Measurements from ENCODE around the gene ULBP1. TPM values are rescaled to one million over a fixed set of nuclear protein-coding genes. Genes with fewer than 3 reads are reported as not detected.
"Not testable (repeated sequence)": the region's sequence is repeated elsewhere in the genome, so short reads cannot be mapped to it uniquely, and the experiment has no call there.

ULBP1 gene
- total RNA-seq, 1 donor from 2014 or later: 1.2 TPM

DNA sequence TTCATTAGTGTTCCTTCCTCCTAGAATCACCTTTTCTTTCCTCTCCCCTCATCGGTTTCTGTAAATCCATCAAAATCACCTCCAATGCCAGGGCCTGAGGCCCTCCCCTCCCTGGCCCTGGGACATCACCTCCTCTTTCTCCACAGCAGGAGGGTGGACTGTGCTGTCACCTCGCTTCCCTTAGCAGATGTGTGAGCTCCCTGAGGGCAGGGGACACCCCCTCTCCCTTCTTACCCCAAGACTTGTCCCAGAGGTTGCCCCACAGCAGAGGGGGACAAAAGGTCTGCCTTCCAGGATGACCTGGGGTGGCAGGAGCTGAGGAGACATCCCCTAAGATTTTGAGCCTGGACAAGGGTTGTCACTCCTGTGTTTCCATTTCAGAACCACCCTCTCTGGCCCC lies 5.9 kb downstream of the ULBP1 start:
- Histone ChIP-seq H3K27me3 (peaks cover 27% of the 10 kb centered on the region), H3K4me3 (no peak overlapping the region), H3K27ac (no peak overlapping the region), H3K4me1 (peaks cover 4% of the 10 kb centered on the region), H3K9me3 (no peaks in the 10 kb centered on the region), H3K36me3 (no peaks in the 10 kb centered on the region)
- DNase-seq: no peak
- intact Hi-C loops (cut with DNase I): no loop called here
- TF ChIP-seq, protein P1, sequence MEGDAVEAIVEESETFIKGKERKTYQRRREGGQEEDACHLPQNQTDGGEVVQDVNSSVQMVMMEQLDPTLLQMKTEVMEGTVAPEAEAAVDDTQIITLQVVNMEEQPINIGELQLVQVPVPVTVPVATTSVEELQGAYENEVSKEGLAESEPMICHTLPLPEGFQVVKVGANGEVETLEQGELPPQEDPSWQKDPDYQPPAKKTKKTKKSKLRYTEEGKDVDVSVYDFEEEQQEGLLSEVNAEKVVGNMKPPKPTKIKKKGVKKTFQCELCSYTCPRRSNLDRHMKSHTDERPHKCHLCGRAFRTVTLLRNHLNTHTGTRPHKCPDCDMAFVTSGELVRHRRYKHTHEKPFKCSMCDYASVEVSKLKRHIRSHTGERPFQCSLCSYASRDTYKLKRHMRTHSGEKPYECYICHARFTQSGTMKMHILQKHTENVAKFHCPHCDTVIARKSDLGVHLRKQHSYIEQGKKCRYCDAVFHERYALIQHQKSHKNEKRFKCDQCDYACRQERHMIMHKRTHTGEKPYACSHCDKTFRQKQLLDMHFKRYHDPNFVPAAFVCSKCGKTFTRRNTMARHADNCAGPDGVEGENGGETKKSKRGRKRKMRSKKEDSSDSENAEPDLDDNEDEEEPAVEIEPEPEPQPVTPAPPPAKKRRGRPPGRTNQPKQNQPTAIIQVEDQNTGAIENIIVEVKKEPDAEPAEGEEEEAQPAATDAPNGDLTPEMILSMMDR (IDR thresholded peaks at IDR 0.05): no peak
- no peak for ATAC-seq

DNA sequence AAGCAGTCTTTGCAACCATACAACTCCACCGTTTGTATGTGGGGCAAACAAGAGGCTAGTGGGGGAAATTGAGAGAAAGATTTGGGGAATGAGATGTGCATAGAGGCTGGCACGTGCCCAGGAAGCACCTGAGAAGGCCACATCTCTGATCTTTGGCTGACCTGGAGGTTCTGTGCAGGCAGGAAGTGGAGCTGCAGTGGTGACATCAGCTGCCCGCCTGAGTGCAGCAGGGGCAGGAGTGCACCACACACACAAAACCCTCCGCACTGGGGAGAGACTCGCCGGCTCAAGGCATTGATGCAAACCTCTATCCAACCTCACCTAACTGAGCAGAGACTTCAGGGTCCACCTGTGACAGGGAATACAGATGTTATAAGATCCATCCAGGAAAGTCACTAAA lies 10.7 kb downstream of the ULBP1 start:
- H3K9me3 ChIP-seq; H3K4me1 ChIP-seq; ATAC-seq; H3K27ac ChIP-seq; DNase-seq; H3K36me3 ChIP-seq; H3K4me3 ChIP-seq; intact Hi-C loops (cut with DNase I): not testable (repeated sequence)
- H3K27me3 ChIP-seq: peaks cover 10% of the 10 kb centered on the region

DNA sequence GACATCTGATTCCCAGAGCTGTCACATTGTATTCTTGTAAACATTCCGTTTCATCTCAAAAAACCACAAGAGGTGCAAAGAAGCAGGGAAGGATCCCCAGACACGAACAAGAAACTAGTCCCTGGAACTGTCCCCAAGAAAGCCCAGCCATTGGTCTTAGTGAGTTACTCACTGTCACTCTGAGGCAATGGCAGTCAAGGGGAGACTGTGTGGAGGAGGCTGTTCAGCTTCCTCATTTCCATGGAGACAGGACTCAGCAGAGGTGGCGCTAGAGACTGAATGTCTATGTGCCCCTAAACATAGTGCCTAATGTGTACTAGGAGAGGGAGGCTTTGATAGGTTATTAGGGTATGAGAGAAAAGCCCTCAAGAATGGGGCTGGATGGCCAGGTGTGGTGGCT lies 11.1 kb downstream of the ULBP1 start:
- Histone ChIP-seq H3K27me3 (peaks cover 13% of the 10 kb centered on the region), H3K9me3 (no peaks in the 10 kb centered on the region)
- TF ChIP-seq, protein P1 (IDR thresholded peaks at IDR 0.05): no peak

DNA sequence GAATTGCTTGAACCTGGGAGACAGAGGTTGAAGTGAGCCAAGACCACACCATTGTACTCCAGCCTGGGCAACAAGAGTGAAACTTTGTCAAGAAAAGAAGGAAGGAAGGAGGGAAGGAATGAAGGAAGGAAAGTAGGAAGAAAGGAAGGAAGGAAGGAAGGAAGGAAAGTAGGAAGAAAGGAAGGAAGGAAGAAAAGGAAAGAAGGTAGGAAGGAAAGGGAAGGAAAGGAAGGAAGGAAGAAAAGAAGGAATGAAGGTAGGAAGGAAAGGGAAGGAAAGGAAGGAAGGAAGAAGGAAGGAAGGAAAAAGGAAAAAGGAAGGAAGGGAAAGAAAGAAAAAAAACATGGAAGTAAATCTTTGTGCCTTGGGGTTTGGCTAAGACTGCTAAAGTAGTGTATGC lies 11.7 kb downstream of the ULBP1 start:
- TF ChIP-seq, protein P1 (IDR thresholded peaks at IDR 0.05): no peak
- Histone ChIP-seq H3K9me3 (no peaks in the 10 kb centered on the region), H3K4me1 (no peaks in the 10 kb centered on the region), H3K27me3 (peaks cover 17% of the 10 kb centered on the region), H3K36me3 (no peaks in the 10 kb centered on the region), H3K4me3 (no peak overlapping the region), H3K27ac (no peak overlapping the region)
- DNase-seq (no peak), ATAC-seq (no peak)
- intact Hi-C loops (cut with DNase I): no loop called here

More for the DNA sequence above, 11.1 kb downstream of the ULBP1 start:
- H3K27ac ChIP-seq: no peak overlapping the region
- H3K4me1 ChIP-seq: no peaks in the 10 kb centered on the region
- no peak for DNase-seq
- H3K4me3 ChIP-seq: no peak overlapping the region
- peak; percentile 73 for ATAC-seq
- no peaks in the 10 kb centered on the region for H3K36me3 ChIP-seq
- intact Hi-C loops (cut with DNase I): no loop called here

DNA sequence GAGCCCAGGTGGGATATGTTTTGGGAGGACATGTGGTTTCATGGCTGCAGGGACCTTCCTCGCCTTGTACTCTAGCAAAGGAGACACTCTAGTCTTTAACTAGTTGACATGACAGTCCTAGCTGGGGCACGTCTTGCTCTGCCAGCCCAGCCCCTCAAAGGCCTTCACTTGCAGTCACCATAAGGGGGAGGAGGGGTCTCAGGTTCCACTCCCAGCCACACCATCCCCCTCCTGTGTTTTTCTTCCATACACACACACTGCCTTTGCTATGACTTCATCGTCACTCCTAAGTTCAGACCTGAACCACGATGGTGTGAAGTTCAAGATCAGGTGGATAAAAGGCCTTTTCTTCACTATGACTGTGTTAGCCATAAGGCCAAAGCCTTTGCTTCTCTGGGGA lies 13.5 kb downstream of the ULBP1 start:
- DNase-seq: no peak
- Histone ChIP-seq H3K36me3 (no peaks in the 10 kb centered on the region), H3K4me3 (no peak overlapping the region), H3K9me3 (no peaks in the 10 kb centered on the region), H3K4me1 (no peaks in the 10 kb centered on the region), H3K27ac (no peak overlapping the region), H3K27me3 (peaks cover 33% of the 10 kb centered on the region)
- intact Hi-C loops (cut with DNase I): no loop called here
- TF ChIP-seq, protein P1 (IDR thresholded peaks at IDR 0.05): no peak
- no peak for ATAC-seq

DNA sequence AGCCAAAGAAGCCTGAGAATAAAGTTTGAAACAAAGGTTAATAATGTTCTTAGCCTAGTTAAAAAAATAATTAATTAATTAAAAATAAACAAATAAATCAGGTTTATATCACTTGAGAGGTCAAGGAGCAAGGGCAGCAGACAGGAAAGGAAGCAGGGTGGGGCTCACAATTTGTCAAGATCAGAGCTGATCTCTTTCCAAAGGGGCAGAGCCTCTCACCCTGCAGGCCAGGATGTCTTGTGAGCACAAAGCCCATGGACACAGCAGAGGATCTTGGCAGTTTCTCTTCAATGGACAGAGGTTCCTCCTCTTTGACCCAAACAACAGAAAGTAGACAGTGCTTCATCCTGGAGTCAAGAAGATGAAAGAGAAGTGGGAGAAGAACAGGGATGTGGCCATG lies 14.9 kb downstream of the ULBP1 start:
- TF ChIP-seq, protein P1 (IDR thresholded peaks at IDR 0.05): no peak
- no peak for DNase-seq
- Histone ChIP-seq H3K27me3 (peaks cover 34% of the 10 kb centered on the region), H3K4me3 (no peak overlapping the region), H3K36me3 (no peaks in the 10 kb centered on the region), H3K27ac (no peak overlapping the region), H3K9me3 (no peaks in the 10 kb centered on the region), H3K4me1 (no peaks in the 10 kb centered on the region)
- intact Hi-C loops (cut with DNase I): no loop called here
- no peak for ATAC-seq
